Astrocyte of the cerebellum (primary cell): ENCODE data around the gene TTLL6.

Experiments
- DNase-seq: peaks from one replicate; pipeline ENCODE4 v3.0.0-alpha.2; 2011; ENCODE audit warnings: low read depth
- H3K4me3 ChIP-seq: 2 replicates; pipeline ENCODE4 v1.5.1; 2011; ENCODE audit warnings: mild to moderate bottlenecking, low read depth, low read length, moderate library complexity
- CTCF ChIP-seq: IDR thresholded peaks from 2 replicates; pipeline ENCODE4 v1.5.1; 2012; ENCODE audit warnings: low read length, low read depth, moderate library complexity, mild to moderate bottlenecking; ENCODE audit errors: missing control alignments
- in situ Hi-C: cut with HindIII; loops from 2 replicates; pipeline ENCODE4 v1.10.0; 2017; ENCODE audit warnings: low sequenced_read_pairs

The TTLL6 gene

GRCh38 chr17:48815311-48815710 lies 1.7 kb downstream of the TTLL6 start:
- no peak overlapping the region for H3K4me3 ChIP-seq
- no peak for TF ChIP-seq CTCF
- in situ Hi-C loops: no loop called here
- no peak for DNase-seq

- H3K4me3 ChIP-seq: no peak overlapping the region
- in situ Hi-C loops: no loop called here
- no peak for DNase-seq
- peak; percentile 83 for TF ChIP-seq CTCF
Observed at GRCh38 chr17:48814504-48814903, 2.5 kb downstream of the TTLL6 start.

DNA sequence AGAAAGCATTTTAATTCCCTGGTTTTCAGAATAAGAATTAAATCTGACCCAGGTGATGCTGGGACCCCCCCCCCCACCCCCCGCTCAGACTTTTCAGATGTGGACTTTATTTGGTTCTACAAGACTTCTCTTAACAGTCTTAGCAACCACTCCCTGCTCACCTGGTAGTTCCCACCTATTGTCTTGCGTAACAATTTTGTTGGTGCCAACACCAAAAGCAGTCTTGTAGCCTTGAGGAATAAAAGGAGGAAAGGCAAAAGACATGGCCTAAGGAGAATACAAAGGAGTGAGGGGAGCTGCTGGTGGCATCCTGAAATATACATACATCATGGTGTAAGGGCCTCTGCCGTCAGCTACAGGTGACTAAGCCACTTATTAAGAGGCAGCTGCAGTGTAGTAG lies 5.0 kb downstream of the TTLL6 start:
- no peak overlapping the region for H3K4me3 ChIP-seq
- no peak for TF ChIP-seq CTCF
- in situ Hi-C loops: no loop called here
- no peak for DNase-seq

DNA sequence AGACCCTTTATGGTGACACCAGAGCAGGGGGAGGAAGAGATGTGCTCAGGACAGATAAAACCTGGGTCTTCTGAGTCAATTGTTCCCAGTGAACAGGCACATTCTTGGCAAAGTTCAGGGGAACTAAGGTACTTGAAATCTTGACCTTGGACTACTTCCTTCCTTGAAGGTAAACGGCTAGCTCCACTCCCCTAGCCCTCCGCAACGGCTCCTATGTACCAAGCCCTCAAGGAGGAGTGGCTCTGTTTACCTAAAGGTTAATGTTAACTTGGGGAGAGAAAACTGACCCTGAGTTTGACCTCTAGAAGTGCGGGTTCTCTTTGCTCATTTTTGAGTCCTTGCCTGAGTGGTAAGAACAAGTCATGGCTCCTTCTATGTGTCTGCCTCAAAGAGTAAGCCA lies 7.8 kb downstream of the TTLL6 start:
- in situ Hi-C loops: no loop called here
- TF ChIP-seq CTCF: no peak
- no peak overlapping the region for H3K4me3 ChIP-seq
- DNase-seq: no peak

DNA sequence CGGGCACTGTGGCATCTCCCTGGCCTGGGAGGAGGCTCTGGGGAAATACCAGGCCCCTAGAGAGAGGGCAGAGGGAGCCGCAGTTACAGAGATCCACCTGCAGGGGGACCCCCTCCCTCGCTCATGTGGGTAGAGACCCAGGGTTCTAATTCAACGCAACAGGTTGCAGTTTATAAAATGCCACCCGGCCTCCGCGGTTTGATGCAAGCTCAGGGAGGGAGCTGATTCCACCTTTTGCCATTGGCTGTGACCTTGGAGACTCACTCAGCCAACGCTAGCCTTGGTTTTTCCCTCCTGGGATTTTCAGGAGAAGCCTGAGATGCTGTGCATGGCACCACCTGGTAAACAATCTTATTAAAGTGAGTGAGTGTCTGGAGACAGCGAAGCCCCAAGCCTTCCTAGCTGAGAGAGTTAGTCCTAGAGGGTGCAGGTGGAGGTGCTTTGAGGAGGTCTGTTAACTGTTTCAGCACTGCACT lies 12.1 kb downstream of the TTLL6 start:
- peak; percentile 97 for TF ChIP-seq CTCF
- in situ Hi-C loops: loop anchor here (5.0 kb wide), 1 partner anchor 77 kb away; no protein-coding TSS in a partner anchor
- peak; percentile 18 for DNase-seq
- no peak overlapping the region for H3K4me3 ChIP-seq

GRCh38 chr17:48800626-48801217 lies 16.3 kb downstream of the TTLL6 start:
- in situ Hi-C loops: loop anchor here (5.0 kb wide), 1 partner anchor 82 kb away; no protein-coding TSS in a partner anchor
- no peak for DNase-seq
- H3K4me3 ChIP-seq: no peak overlapping the region
- no peak for TF ChIP-seq CTCF
